Measurements from ENCODE around the gene AMIGO1.
"Not testable (repeated sequence)": the region's sequence is repeated elsewhere in the genome, so short reads cannot be mapped to it uniquely, and the experiment has no call there.

AMIGO1 gene

GRCh38 chr1:109482791-109483671 lies 26.5 kb downstream of the AMIGO1 start:
- peak; percentile 22 to 63 for DNase-seq

DNA sequence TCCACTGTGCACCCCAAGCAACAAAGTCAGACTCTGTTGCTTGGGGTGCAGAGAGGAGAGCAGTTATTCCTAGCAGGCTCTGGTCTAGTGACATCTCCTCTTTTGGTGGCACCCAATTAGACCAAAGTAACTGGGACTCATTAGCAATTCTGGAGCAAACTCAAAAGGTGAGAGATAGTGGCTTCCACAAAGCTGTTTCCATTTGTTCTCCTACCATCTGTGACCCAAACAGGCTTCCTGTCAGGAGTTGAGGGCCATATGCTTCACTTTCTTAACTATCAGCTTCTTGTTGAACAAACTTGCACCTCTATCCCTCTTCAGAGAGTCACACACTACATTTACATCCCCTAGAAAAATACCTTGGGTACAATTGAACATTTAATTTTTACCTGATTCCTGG lies 27.3 kb downstream of the AMIGO1 start:
- no peak for DNase-seq

DNA sequence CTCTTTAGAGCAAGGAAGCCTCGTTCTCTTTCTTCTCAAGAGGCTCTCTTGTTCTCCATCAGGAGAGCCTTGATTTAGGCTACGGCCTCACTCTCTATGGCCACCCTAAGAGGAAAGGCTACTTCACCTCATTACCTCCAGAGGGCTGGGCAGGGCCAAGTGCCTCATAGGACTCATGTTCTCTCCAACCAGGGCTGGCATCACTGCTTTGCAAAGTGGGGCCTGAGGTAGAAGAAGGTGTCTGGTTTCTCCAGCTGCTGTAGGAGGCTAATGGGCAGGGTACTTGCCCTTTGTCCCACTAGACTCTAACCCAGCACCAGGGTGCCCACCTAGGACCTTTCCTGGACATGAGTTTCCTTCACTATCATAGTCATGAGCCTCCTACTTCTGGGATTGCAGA lies 27.9 kb downstream of the AMIGO1 start:
- no peak for DNase-seq

DNA sequence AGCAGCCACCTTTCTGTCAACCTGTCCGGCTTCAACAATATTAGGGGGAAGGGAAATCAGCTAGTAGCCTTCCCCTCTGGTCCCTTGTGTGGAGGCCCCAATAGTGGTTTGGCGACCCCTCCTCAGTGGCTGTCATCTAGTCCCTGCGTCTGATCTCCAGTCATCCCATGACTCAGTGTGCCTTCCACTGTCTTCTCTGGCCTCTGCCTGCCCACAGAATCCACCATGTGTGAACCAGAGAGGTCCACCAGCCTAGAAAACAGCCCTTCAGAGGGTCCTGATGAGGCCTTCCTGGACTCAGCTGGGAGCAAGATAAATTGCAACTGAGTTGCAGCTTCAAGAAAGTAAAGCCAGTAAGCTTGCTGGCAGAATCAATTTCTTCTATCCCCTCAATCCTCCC lies 29.6 kb downstream of the AMIGO1 start:
- no peak for DNase-seq

DNA sequence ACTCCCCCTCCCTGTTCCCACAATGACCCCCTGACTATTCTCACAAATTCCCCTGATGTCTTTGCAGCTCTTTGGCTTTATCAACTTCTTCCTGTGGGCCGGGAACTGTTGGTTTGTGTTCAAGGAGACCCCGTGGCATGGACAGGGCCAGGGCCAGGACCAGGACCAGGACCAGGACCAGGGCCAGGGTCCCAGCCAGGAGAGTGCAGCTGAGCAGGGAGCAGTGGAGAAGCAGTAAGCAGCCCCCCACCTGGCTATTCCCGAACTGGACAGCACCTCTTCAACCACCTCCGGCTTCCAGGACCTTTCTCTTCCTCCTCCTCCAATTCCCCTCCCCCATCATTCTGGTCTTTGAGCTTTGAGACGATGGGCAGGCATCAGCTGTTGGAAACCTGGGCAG lies 30.2 kb downstream of the AMIGO1 start:
- DNase-seq = no peak

DNA sequence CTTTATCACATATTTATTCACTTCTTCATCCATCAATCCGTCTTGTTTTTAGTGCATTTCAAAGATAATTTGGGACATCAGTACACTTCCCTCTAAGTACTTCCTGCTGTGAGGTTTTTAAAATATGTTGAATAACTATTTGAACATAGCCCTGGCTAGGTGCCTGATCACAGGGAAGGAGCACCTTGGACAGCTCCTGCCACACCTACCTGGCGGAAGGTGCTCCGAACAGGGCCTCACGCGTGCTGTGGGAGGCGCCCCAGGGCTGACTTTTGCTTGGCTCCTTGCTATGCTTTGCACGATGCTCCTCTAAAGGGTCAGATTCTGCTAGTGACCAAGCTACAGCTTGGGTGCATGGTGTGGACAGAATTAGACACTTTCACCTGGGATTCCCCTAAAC lies 30.7 kb downstream of the AMIGO1 start:
- peak in 1 of 2 donors; percentile 56 for DNase-seq

- no peak for DNase-seq
These were observed 31.7 kb downstream of the AMIGO1 start for GRCh38 chr1:109477821-109478220.

DNA sequence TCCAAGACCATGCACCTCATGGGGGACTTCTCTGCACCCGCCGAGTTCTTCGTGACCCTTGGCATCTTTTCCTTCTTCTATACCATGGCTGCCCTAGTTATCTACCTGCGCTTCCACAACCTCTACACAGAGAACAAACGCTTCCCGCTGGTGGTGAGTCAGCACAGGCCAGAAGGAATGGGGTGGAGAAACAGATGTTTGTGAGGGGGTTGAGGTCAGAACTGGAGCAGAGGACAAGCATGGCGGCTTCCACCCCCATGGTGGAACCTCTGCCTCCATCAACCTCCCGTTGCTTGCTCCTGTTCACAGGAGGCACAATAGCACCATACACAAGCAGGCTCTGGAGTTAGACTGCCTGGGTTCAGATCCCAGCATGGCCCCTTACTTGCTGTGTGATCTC lies 32.7 kb downstream of the AMIGO1 start:
- no peak for DNase-seq

DNA sequence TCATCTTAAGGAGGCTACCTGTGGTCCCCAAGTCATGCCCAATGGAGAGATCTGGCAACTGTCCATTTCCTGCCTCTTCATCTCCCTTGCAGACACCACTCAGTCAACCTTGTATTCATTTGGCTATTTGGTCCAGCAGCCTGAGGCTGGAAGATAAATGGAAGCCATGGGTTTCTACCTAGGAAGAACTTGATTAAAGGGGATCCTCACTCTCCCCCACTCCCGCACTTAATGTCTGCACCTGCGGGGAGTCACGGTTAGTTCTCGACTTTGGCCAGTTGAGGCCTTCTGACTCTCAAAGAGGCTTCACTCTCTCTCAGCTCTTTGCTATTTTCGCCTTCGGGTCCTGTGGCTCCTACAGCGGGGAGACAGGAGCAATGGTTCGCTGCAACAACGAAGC lies 34.3 kb downstream of the AMIGO1 start:
- DNase-seq = no peak

DNA sequence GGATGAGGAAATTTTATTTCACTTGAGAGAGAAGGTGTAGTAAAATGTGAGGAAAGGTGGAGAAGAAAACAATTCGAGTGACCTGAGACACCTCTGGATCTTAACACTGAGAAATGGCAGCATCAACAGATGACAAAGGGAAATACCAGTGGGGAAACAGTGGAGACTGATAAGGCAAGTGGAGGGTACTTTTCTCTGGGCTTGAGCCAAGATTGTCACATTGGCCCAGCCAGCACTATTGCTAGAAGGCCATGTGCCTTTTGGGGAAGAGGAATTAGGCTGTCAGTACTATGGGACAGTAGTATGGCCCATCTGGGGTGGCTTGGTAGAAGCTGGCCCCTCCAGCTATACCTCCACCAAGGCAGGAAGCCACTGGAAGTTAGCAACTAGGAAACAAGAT lies 34.8 kb downstream of the AMIGO1 start:
- DNase-seq = no peak

- DNase-seq = not testable (repeated sequence)
These were observed 36.1 kb downstream of the AMIGO1 start for GRCh38 chr1:109473284-109474057.

- DNase-seq = no peak
These were observed 36.7 kb downstream of the AMIGO1 start for GRCh38 chr1:109472779-109473178.

- DNase-seq = no peak
These were observed 39.3 kb downstream of the AMIGO1 start for GRCh38 chr1:109470245-109470644.

DNA sequence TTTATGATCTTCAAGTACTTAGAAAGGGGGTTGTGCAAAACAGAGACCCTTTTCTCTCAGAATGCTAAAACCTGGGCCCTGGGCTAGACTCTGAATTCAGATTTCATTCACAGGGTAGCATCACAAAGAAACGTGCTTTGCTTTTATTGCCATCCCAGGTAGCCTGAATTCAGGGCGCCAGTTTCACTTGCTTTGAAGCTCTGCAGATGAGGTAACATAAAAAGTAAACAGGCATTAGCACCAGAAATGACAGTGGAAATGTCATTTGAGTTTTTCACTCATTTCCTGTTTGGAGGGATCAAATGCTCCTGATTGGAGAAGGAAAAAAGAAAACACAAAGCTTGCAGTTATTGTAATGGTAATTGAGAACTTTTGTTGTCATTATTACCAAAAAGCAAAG lies 40.6 kb downstream of the AMIGO1 start:
- DNase-seq = no peak

DNA sequence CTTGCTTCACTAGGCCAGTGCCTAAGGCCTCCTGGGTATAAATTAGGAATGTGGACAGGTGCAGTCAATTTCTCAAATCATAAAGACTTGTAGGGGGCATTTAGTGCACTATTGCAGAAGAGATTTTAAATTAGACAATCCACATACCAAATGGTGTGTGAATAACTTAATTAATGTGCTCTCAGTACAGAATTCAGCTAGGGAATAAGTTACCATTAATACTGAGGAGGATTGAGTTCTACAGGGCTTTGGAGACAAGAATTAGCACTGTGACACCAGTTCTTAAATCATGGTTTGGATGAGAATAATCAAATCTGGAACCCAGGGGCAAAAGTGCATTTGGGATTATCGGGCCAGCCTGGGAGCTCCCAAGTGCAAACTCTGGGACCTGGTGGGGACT lies 41.5 kb downstream of the AMIGO1 start:
- no peak for DNase-seq

DNA sequence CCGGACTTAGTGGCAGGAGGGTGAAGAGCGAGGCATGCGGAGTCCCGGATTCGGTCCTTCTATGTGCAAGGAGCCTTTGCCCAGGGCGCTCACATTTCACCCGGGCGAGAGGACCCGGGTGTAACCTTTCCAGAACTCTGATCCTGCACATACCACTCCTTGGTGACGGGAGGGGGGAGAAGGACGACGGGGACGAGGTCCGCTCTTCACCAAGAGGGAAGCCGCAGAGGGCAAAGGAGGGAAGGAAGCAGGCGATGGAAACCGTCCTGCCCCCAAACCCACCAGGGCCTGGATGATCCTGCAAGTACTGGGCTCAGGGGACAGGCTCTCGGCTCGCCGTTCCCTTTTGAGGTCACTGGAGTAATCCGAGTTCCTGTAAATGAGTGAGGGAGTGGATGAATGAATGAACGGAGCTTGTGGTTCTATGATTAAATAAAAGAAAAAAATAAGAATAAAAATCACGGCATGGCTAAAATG lies 42.2 kb downstream of the AMIGO1 start:
- no peak for DNase-seq

DNA sequence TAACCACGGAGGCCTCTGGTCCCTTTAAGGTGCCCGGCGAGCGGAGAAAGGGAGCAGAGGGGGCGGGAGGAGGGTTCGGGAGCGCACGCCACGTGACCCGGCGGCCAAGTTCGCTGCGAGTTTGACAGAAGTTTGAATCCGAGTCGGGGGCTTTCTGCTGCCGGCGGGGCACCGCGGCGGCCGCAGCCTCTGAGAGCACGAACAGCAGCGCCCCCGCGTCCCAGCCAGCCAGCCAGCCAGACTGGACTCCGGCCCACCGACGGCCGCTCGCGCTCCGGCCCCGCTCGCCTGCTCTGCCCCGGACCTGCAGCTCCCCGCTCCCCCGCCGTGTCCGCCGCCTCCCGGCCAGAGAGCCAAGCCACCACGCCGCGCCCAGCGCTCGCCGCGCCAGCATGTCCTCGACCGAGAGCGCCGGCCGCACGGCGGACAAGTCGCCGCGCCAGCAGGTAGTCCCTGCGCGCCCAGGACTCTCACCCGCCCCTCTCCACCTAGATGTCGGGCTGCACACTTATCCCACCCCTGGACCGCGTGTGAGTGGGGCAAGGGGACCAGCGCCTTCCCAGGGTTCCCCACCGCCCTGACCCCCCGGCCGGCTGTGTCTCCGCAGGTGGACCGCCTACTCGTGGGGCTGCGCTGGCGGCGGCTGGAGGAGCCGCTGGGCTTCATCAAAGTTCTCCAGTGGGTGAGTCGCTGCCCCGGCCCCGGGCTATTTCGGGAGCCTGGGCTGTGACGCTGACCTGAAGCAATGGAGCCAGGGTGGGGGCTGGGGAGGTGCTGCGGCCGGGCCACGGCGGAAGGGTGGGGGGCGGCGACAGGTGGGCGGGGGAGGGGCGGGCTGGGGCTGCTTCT lies 42.9 kb downstream of the AMIGO1 start, which contains the start of gene SYPL2:
SYPL2 (plus strand) TSS at position 95 of the 849 bp plus-strand sequence; CDS start at position 393, 298 bp downstream.
- peak in 1 of 2 donors; percentile 21 for DNase-seq

DNA sequence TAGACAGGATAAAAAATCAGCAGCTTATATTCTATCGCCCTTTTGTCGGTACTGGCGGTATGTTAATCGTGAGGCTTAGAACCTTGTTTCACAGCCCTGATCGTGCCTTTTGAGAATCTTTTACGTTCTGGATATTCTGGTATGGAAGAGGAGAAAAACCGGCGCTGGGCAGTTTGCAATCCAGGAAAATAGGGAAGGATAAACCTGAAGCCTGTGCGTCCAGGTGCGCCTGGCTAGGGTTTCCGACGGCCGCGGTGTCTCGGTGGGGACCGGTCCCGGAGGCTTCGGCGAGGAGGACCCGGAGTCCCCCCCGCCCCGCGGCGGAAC lies 43.4 kb downstream of the AMIGO1 start:
- DNase-seq = no peak

DNA sequence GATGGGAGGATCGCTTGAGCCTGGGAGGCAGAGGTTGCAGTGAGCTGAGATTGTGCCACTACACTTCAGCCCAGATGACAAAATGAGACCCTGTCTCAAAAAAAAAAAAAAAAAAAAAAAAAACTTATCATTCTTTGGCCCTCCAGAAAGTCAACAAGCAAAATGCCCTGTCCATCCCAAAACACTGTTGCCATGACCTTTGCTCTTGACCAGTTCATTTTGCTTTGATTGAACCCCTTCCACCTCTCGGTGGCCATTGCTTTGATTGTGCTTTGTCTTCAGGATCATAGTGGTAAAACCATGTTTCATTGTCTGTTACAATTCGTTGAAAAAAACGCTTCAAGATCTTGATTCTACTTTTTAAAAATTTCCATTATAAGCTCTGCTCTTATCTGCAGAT lies 51.7 kb downstream of the AMIGO1 start:
- DNase-seq = no peak

GRCh38 chr1:109454497-109455133 lies 54.9 kb downstream of the AMIGO1 start:
- DNase-seq = no peak

All from CD4-positive, alpha-beta T cell treated with Interferon alpha-2 for 1 hour (primary cell).